SK-N-SH treated with all-trans-retinoic acid at 6 μM for 48 hours (cell line): Measurements from ENCODE around the gene THTPA.

Source experiments
- ARNTL ChIP-seq: fragments of 450-650 bp; formaldehyde crosslinking; IDR thresholded peaks from 2 replicates; pipeline ENCODE4 v1.5.0; 2020; ENCODE audit warnings: low read depth, mild to moderate bottlenecking, moderate library complexity, borderline replicate concordance
- OSR1 ChIP-seq: fragments of 250-450 bp; sonication (Bioruptor Pico); IDR thresholded peaks from 2 replicates; pipeline ENCODE4 v1.8.0; 2022; ENCODE audit warnings: moderate library complexity, mild to moderate bottlenecking, inconsistent platforms
- RARB ChIP-seq: fragments of 250-450 bp; sonication (Bioruptor Pico); IDR thresholded peaks from 2 replicates; pipeline ENCODE4 v1.8.0; 2021; ENCODE audit warnings: mild to moderate bottlenecking, moderate library complexity
- SNAI2 ChIP-seq: fragments of 250-450 bp; sonication (Bioruptor Pico); IDR thresholded peaks from 2 replicates; pipeline ENCODE4 v1.5.0; 2020; ENCODE audit warnings: mild to moderate bottlenecking, moderate library complexity
- ZFP3 ChIP-seq: fragments of 250-450 bp; sonication (Bioruptor Pico); IDR thresholded peaks from 2 replicates; pipeline ENCODE4 v1.5.0; 2020; ENCODE audit warnings: mild to moderate bottlenecking, moderate library complexity
- ZFP30 ChIP-seq: fragments of 450-650 bp; formaldehyde crosslinking; IDR thresholded peaks from 2 replicates; pipeline ENCODE4 v1.5.0; 2022; ENCODE audit warnings: mild to moderate bottlenecking, moderate library complexity
- TF ChIP-seq, protein P1 (sequence below): fragments of 250-450 bp; sonication (Bioruptor Pico); IDR thresholded peaks from 2 replicates; pipeline ENCODE4 v1.8.0; 2020; ENCODE audit warnings: mild to moderate bottlenecking, moderate library complexity, borderline replicate concordance
- TF ChIP-seq, protein P2 (sequence below): fragments of 250-450 bp; sonication (Bioruptor Pico); IDR thresholded peaks from 2 replicates; pipeline ENCODE4 v1.5.1; 2021; ENCODE audit warnings: mild to moderate bottlenecking, moderate library complexity

DNA sequence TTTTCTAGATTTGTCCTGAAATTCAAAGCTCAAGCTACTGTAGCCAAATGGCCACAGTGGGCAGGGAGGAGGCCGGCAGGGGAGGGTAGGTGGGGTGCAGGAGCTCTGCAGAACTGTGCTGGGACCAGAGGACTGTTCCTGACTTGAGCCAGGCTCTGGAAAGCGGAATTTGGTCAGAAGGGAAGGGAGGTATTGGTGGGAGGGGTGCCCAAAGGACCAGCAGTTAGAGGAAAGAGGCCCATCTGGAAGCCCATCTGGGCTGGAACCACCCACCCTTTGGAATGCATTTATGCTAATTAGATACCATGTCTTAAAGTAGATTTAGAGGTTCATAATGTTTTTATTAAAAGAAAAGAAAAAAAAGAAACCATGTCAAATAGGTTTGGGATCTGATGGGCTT lies 47.0 kb downstream of the THTPA start:
- TF ChIP-seq RARB (CRISPR knock-in tag), result no peak
- no peak for TF ChIP-seq ARNTL (CRISPR knock-in tag)
- TF ChIP-seq ZFP30 (CRISPR knock-in tag), result no peak
- TF ChIP-seq OSR1 (CRISPR knock-in tag), result no peak
- TF ChIP-seq, protein P1, sequence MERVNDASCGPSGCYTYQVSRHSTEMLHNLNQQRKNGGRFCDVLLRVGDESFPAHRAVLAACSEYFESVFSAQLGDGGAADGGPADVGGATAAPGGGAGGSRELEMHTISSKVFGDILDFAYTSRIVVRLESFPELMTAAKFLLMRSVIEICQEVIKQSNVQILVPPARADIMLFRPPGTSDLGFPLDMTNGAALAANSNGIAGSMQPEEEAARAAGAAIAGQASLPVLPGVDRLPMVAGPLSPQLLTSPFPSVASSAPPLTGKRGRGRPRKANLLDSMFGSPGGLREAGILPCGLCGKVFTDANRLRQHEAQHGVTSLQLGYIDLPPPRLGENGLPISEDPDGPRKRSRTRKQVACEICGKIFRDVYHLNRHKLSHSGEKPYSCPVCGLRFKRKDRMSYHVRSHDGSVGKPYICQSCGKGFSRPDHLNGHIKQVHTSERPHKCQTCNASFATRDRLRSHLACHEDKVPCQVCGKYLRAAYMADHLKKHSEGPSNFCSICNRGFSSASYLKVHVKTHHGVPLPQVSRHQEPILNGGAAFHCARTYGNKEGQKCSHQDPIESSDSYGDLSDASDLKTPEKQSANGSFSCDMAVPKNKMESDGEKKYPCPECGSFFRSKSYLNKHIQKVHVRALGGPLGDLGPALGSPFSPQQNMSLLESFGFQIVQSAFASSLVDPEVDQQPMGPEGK, result no peak
- TF ChIP-seq SNAI2 (CRISPR knock-in tag), result no peak
- TF ChIP-seq ZFP3 (CRISPR knock-in tag), result no peak
- TF ChIP-seq, protein P2, sequence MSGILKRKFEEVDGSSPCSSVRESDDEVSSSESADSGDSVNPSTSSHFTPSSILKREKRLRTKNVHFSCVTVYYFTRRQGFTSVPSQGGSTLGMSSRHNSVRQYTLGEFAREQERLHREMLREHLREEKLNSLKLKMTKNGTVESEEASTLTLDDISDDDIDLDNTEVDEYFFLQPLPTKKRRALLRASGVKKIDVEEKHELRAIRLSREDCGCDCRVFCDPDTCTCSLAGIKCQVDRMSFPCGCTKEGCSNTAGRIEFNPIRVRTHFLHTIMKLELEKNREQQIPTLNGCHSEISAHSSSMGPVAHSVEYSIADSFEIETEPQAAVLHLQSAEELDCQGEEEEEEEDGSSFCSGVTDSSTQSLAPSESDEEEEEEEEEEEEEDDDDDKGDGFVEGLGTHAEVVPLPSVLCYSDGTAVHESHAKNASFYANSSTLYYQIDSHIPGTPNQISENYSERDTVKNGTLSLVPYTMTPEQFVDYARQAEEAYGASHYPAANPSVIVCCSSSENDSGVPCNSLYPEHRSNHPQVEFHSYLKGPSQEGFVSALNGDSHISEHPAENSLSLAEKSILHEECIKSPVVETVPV (CRISPR knock-in tag), result no peak
